Measurements from ENCODE around the gene DACT2.
"Not testable (repeated sequence)": the region's sequence is repeated elsewhere in the genome, so short reads cannot be mapped to it uniquely, and the experiment has no call there.

Gene DACT2

DNA sequence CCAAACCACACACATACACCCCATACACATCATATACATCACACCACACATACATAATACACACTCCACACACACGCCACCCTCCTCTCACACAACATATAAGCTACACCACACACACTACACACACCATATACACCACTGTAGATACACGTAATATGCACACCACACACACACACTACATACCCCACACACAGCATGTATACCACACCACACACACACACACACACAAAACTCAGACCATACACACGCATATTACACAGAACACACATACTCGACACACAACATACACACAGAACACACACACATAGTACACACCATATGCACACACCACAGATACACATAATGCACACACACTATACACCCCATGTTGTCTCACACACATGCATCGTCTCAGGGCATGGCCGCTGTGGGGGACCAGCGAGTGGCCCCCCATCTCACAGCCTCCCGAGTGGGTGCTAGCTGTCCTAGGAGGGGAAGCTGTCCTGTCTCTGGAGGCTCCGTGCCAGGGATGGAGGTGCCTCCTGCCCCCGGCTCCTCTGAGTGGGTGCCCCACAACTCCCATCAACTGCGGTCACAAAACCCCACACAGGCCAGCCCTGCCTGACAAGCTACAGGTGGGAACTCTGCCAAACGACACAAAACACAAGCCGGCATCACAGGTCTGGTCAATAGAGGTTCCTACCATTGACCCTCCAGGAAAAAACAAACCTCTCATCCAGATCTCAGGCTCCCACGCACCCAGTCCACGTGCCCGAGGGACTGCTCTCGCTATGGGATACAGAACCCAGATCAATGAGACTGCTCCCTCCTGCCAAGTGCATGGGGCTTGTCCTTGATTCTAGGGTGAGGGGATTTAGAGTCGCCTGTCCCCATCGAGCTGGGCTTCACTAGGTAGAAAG, 49.1 kb downstream of the DACT2 start:
- Histone ChIP-seq H3K4me2 (ENCODE audit: low read depth, low read length, poor library complexity, severe bottlenecking) (no peak overlapping the region), H3K36me3 (ENCODE audit: low read length) (no peaks in the 10 kb centered on the region), H4K20me1 (ENCODE audit: low read depth, low read length) (no peaks in the 10 kb centered on the region), H3K27ac (ENCODE audit: low read depth, low read length) (no peak overlapping the region), H3K9me2 (replicated peaks; ENCODE audit: insufficient read depth, low read length) (no peaks in the 10 kb centered on the region), H3K79me2 (ENCODE audit: insufficient read depth, low read length) (no peaks in the 10 kb centered on the region), H3K27me3 (ENCODE audit: low read length) (no peaks in the 10 kb centered on the region), H3K9ac (ENCODE audit: low read length) (no peak overlapping the region), H3K9me3 (ENCODE audit: insufficient read depth, low read length) (no peaks in the 10 kb centered on the region), H2AFZ (ENCODE audit: low read depth, low read length, severe bottlenecking) (no peak overlapping the region), H3F3A (ENCODE audit: insufficient read depth) (no peaks in the 10 kb centered on the region), H3K4me3 (ENCODE audit: insufficient read depth, low read length, poor library complexity, severe bottlenecking) (no peak overlapping the region)
- TF ChIP-seq EZH2phosphoT487 (conservative IDR thresholded peaks at IDR 0.05; ENCODE audit: low read length) (no peak), CTCF (IDR thresholded peaks at IDR 0.05; ENCODE audit: insufficient read depth, low read length, poor library complexity, severe bottlenecking) (no peak)

- no peak for TF ChIP-seq EZH2phosphoT487 (conservative IDR thresholded peaks at IDR 0.05; ENCODE audit: low read length)
- no peak for TF ChIP-seq CTCF (IDR thresholded peaks at IDR 0.05; ENCODE audit: insufficient read depth, low read length, poor library complexity, severe bottlenecking)
- no peaks in the 10 kb centered on the region for H4K20me1 ChIP-seq (ENCODE audit: low read depth, low read length)
- no peak overlapping the region for H2AFZ ChIP-seq (ENCODE audit: low read depth, low read length, severe bottlenecking)
- no peaks in the 10 kb centered on the region for H3K9me3 ChIP-seq (ENCODE audit: insufficient read depth, low read length)
- no peaks in the 10 kb centered on the region for H3K9me2 ChIP-seq (replicated peaks; ENCODE audit: insufficient read depth, low read length)
- H3K36me3 ChIP-seq (ENCODE audit: low read length) = no peaks in the 10 kb centered on the region
- H3K4me2 ChIP-seq (ENCODE audit: low read depth, low read length, poor library complexity, severe bottlenecking) = no peak overlapping the region
- H3F3A ChIP-seq (ENCODE audit: insufficient read depth) = no peaks in the 10 kb centered on the region
- no peaks in the 10 kb centered on the region for H3K27me3 ChIP-seq (ENCODE audit: low read length)
- H3K4me3 ChIP-seq (ENCODE audit: insufficient read depth, low read length, poor library complexity, severe bottlenecking) = no peak overlapping the region
- H3K27ac ChIP-seq (ENCODE audit: low read depth, low read length) = no peak overlapping the region
- no peak overlapping the region for H3K9ac ChIP-seq (ENCODE audit: low read length)
- H3K79me2 ChIP-seq (ENCODE audit: insufficient read depth, low read length) = no peaks in the 10 kb centered on the region
Measured at GRCh38 chr6:168269455-168270243, 49.9 kb downstream of the DACT2 start.

- Histone ChIP-seq H3F3A (ENCODE audit: insufficient read depth) (no peaks in the 10 kb centered on the region), H3K9me3 (ENCODE audit: insufficient read depth, low read length) (no peaks in the 10 kb centered on the region), H3K4me2 (ENCODE audit: low read depth, low read length, poor library complexity, severe bottlenecking) (no peak overlapping the region), H2AFZ (ENCODE audit: low read depth, low read length, severe bottlenecking) (no peak overlapping the region), H3K9me2 (replicated peaks; ENCODE audit: insufficient read depth, low read length) (no peaks in the 10 kb centered on the region), H3K79me2 (ENCODE audit: insufficient read depth, low read length) (no peaks in the 10 kb centered on the region), H3K27ac (ENCODE audit: low read depth, low read length) (no peak overlapping the region), H3K9ac (ENCODE audit: low read length) (no peak overlapping the region), H3K4me3 (ENCODE audit: insufficient read depth, low read length, poor library complexity, severe bottlenecking) (no peak overlapping the region), H3K36me3 (ENCODE audit: low read length) (no peaks in the 10 kb centered on the region), H4K20me1 (ENCODE audit: low read depth, low read length) (no peaks in the 10 kb centered on the region), H3K27me3 (ENCODE audit: low read length) (no peaks in the 10 kb centered on the region)
- TF ChIP-seq EZH2phosphoT487 (conservative IDR thresholded peaks at IDR 0.05; ENCODE audit: low read length) = no peak
- no peak for TF ChIP-seq CTCF (IDR thresholded peaks at IDR 0.05; ENCODE audit: insufficient read depth, low read length, poor library complexity, severe bottlenecking)
Measured at GRCh38 chr6:168268755-168269154, 50.8 kb downstream of the DACT2 start.

DNA sequence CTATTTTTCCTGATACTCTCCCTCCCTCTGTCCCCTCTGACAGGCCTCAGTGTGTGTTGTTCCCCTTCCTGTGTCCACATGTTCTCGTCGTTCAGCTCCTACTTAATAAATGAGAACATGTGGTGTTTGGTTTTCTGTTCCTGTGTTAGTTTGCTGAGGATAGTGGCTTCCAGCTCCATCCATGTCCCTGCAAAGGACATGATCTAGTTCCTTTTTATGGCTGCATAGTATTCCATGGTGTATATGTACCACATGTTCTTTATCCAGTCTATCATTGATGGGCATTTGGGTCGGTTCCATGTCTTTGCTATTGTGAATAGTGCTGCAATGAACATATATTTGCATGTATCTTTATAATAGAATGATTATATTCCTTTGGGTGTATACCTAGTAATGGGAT, 51.8 kb downstream of the DACT2 start:
- not testable (repeated sequence) for H3K36me3 ChIP-seq (ENCODE audit: low read length); H3K9ac ChIP-seq (ENCODE audit: low read length); H3K9me2 ChIP-seq (replicated peaks; ENCODE audit: insufficient read depth, low read length); H3K4me2 ChIP-seq (ENCODE audit: low read depth, low read length, poor library complexity, severe bottlenecking); H3K27me3 ChIP-seq (ENCODE audit: low read length); H3K4me3 ChIP-seq (ENCODE audit: insufficient read depth, low read length, poor library complexity, severe bottlenecking); H3K27ac ChIP-seq (ENCODE audit: low read depth, low read length); H3F3A ChIP-seq (ENCODE audit: insufficient read depth); H3K9me3 ChIP-seq (ENCODE audit: insufficient read depth, low read length); H3K79me2 ChIP-seq (ENCODE audit: insufficient read depth, low read length); H4K20me1 ChIP-seq (ENCODE audit: low read depth, low read length); H2AFZ ChIP-seq (ENCODE audit: low read depth, low read length, severe bottlenecking)
